T47D (cell line): Measurements from ENCODE around the gene ZNF284.

Experiments
- DNase-seq, 2 experiments: peaks; one replicate each; pipeline versions ENCODE4 v3.0.0 to v3.0.0-alpha.2; 2011 to 2012; ENCODE audit warnings: low read depth in 1 of 2, low spot score in 1 of 2
- JUND ChIP-seq: IDR thresholded peaks from 2 replicates; pipeline ENCODE4 v1.6.1; 2012; ENCODE audit warnings: low read depth
- in situ Hi-C: cut with HindIII; loops from 2 replicates; pipeline ENCODE4 v1.10.0; 2016; ENCODE audit warnings: low sequenced_read_pairs, low pct_unique_long_range_greater_than_20kb

ZNF284 gene

GRCh38 chr19:44131955-44132354 lies 60.0 kb downstream of the ZNF284 start:
- no peak for TF ChIP-seq JUND
- DNase-seq = no peak
- in situ Hi-C loops = no loop called here
